PFSK-1 (cell line): Measurements from ENCODE around the gene PRR36.

Experiments
- POLR2AphosphoS5 ChIP-seq: IDR thresholded peaks from 2 replicates; pipeline ENCODE4 v1.6.1; 2012; ENCODE audit warnings: low read depth, mild to moderate bottlenecking, control low read depth, low read length, moderate library complexity
- REST ChIP-seq, 2 experiments: IDR thresholded peaks; 2 replicates each; pipeline versions ENCODE4 v1.6.1 to v1.8.0; 2011 to 2012; ENCODE audit warnings: low read depth in 2 of 2, low read length in 2 of 2, control low read depth in 1 of 2, inconsistent platforms in 1 of 2, mild to moderate bottlenecking in 1 of 2, moderate library complexity in 1 of 2; ENCODE audit not compliant: insufficient read depth in 1 of 2
- SIN3A ChIP-seq: IDR thresholded peaks from 2 replicates; pipeline ENCODE4 v1.6.1; 2012; ENCODE audit warnings: mild to moderate bottlenecking, low read length, moderate library complexity, borderline replicate concordance; ENCODE audit not compliant: insufficient read depth

- TF ChIP-seq REST (IDR thresholded peaks at IDR 0.05; ENCODE audit: insufficient read depth in 1 of 2, low read depth in 2 of 2, low read length in 2 of 2) (no peak), POLR2AphosphoS5 (no peak), SIN3A (no peak)
Measured at GRCh38 chr19:7819337-7819736, 54.9 kb downstream of the PRR36 start.
